ENCODE data around the gene VIPR1.

The VIPR1 gene

DNA sequence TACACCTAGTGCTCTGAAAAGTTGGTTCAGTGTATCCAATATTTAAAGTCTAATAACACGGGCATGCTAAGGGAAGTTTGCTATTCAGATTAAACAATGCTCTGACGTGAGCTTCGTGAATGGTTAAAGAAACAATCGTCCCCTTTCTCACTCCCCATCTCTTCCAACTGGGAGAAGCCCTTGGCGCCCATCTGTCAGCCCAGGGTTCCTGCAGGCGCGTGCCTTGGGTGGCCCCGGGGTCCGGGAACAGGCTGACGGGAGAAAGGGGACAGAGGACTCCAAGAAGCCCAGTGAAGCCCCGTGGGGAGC, 78.9 kb downstream of the VIPR1 start:
- DNase-seq, result no peak

DNA sequence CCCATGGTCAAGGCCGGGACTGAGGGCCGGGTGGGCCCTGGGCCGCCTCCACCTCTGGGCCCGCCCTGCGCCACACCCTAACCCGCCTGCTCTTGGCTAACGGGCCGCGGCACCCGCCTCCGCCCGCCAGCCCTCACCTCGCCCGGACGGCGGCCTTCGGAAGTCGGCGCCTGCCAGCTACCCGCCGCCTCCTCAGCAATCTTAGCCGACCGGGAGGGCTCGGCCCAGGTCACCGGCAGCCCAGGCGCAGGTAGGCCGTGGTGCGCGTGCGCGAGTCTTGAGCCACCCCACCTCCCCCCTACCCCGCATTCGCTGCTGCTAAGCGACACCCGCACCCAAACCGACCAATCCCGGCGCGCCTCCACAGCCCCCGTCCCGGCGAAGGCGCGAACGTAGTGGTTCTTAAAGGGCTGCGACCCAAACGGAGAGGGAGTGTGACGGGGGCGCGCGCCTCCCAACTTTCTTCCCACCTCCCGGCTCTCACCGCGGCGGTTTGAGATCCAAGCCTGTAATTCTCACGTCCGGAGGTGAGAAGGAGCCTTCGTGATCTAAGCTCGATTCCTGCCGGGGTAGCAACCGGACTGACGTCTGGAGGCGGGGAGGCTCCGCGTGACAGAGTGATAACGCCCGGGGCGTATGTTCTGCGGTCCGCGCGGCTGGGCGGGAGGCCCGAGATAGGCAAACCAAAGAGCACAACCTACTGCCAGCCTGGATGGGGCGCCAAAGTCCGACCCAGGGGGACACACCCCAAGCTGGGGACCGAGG, 79.4 kb downstream of the VIPR1 start, which contains the start of gene SEC22C:
Gene SEC22C (minus strand): TSS at position 259 of the 765 bp plus-strand sequence. CDS start 12,921 bp downstream, outside the sequence.
- peak; percentile 75 for DNase-seq

DNA sequence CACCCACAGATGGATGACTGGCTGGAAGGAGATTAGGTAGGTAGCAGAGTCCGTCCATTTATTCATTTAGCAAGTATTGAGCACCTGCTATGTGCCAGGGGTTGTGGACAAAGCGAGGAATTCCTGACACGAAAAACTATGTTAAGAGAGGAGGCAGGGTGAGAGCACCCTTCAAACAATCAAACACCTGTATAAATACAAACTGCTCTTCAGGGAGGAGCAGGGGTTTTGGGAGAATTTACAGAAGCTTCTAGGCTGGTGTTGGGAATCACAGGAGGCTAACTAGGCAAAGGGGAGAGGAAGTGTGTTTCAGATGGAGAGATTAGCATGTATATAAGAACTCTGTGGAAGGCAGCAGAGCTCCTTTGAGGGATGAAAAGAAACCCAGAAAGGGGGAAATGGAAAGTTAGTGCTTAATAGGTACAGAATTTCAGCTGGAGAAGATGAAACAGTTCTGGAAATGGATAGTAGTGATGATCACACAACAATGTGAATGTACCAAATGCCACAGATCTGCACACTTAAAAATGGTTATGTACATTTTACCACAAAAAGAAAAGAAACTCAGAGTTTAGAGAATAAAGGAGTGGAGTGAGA, 80.1 kb downstream of the VIPR1 start:
- no peak for DNase-seq

All from DMS79 (cell line).